ENCODE data around the gene LARGE1.

Gene LARGE1

DNA sequence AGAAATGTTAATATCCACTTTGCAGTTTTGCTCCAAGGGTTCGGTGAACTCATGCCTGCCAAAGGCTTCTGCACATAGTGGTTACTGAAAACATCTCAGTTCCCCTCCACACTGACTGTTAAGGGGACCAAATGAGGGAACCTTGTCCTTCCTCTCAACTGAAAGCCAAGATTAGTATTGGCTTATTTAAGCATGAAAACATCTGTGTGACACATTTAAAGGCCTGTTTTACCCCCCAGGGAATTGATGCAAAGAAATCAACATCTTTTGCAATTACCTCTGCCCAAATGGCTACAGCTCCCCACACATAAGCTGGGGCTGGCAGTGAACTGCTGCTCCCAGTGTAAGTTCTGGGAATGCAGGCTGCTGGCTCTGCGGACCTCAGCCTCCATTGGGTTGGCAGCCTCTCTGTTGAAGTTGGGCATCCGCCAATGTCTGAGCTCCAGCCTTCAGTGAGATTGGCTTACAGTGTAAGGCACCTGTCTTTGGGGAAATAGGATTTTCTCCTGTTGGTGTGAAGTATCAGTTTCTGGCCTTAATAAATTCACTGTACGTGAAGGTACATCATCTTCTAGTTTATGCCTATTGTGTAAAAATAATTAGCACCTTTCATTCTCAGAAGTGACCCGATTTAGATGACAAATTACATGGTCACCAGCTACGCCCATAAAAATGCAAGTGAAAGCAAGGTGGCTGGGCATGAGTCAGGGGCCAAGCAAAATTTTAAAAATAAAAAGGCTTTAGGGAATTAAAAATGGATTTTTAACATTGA, 648.7 kb downstream of the LARGE1 start:
- DNase-seq: no peak

DNA sequence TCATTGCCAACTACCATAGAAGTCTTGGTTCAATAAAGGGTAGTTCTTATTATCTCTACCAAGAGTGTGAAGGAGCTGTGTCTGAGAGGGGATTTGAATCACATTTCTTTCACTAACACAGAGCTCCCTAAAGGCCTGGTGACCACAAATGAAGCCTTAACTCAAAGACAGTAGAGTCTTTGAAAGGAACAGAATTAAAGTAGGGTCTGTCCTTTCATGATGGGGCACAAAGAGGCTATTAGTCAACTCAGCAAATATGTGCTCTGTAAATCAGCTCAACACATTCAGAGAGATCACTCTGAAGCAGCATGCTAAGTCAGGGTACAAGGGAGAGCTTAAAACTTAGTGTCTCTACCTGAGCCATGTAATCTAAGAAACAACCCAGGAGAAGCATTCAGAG, 649.7 kb downstream of the LARGE1 start:
- DNase-seq: no peak

DNA sequence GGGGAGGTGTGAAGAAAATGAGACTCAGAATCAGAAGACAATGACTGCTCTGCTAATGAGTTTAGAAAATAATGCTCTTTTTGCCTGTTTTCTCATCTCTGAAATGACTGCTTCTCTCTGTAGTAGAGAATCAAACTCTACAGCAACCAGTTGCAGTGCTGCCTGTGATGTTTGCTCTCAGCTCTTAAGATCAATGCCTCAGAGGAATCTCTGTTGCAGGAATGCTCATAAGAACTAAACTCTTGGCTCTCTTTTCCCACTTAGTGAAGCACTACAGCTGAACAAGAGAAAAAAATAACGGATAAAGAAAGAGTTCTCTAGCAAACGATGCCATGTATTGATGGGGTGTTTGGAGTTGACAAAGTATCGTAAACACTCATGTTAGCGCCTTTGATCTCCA, 658.6 kb downstream of the LARGE1 start:
- DNase-seq: no peak

DNA sequence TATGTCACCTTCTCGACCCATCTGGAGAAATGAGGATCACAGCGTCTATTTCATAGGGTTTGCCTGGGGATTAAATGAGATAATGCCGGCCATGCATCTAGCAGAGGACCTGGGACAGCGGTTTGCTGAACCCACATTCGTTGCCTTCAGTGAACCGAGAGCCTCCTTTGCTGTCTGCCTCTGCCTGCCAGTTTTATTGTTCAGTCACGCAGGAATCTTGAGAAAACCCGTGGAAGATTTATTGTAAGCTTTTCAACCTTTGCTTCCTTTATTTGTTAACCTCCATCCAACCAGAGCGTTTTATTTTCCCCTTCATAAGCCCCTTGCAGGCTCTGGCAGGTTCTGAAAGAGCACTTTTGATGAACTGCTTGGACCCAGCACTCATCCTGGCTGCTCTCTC, 659.8 kb downstream of the LARGE1 start:
- DNase-seq: no peak

DNA sequence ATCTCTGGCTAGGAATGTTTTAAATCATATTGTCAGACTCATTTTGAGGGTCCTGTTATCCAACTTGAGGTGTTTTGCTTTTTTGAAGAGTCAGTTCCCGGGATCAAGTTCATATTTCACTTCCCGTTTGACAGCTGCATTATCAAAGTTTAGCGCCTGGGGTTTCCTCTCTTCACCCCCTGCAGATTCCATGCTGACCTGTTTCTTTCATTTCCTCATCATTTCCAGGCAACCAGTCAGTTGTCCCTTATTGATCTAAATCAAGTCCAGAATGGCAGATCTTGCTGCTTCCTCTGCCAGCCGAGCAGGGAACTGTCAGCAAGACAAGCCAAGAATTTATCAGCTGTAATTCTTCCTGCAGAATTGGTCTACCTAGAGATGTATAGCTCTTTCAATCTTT, 664.5 kb downstream of the LARGE1 start:
- no peak for DNase-seq

DNA sequence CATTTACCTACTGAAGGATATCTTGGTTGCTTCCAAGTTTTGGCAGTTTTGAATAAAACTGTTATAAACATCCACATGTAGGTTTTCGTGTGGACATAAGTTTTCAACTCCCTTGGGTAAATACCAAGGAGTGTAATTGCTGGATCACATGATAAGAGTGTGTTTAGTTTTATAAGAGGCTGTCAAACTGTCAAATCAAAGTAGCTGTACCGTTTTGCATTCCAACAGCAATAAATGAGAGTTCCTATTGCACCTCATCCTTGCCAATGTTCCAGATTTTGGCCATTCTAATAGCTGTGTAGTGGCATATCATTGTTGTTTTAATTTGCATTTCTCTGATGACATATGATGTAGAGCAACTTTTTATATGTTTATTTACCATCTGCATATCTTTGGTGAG, 671.3 kb downstream of the LARGE1 start:
- no peak for DNase-seq

DNA sequence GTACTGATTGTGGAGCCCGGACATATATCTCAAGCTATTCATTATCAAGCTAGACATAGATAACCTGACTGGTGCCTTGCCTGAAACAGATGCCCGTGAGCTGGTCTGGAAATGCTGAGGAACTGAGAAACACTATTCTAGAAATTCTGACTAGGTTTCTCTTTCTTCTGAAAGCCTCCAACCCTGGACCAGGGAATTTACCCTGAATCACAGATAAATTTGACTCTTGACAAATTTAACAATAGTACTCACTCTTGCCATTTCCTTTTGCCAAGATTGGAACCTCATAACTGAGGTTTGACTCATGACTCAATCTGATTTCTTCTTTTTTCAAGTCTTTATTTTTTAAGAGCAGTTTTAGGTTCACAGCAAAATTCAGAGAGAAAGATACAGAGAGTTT, 672.5 kb downstream of the LARGE1 start:
- DNase-seq: no peak

DNA sequence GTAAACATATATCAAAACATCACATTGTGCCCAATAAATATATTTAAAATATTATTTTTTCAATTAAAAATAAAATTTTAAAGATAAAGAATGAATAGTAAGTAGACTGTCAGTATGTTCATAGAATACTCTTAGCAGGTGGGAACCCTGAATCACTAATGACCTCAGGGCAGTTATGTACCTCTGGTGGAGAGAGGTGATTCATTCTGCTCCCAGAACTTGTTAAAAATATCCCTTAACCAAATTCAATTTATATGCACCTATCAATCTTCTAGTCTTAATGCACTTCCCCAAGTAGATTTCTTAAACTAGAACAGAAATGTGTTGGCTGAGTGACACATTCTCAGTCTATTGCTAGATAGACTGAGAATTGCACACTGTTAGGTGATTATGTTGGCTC, 678.2 kb downstream of the LARGE1 start:
- no peak for DNase-seq

DNA sequence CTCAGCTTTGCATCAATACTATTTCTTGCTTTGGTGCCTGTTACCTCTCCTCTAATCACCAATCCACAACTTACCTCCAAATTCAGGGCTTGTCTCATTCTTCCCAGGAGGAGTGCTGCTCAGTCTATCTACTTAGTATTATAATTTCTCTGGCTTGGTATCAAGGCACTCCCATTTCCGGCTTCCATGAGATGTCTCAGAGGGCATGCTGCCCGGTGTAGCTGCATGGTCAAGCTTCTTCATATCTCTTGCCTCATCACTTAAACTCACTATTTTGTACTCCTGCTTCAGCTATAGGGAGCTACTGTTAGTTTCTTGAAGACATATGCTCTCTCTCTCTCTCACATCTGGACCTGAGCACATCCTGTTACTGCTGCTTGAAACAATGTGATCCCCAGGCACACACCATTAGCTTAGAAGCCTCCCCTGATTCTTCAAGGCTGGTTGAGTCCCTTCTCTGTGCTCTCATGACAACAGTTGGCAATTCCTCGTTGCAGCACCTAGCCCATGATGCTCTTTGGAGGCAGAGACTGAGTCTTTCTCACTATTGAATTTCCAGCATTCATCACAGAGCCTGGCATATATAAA, 679.3 kb downstream of the LARGE1 start:
- DNase-seq: no peak

DNA sequence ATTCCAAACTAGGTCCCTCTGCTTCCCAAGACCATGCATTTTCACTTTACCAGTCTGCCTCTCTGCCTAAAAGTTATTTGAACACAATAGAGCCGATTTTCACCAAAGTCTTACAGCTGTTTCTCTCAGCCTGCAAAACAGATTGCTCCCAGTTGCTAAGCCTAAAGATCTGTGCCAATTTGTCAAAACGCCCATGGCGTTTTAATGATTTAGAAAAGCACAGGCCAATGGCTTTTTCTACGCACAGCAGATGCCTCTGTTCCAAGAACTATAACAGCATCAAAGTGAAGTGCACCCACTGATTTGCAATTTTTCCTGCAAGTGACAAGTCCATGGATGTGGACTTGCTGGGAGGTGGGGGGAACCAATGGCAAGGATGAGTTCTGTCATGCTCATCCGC, 688.2 kb downstream of the LARGE1 start:
- DNase-seq: no peak

DNA sequence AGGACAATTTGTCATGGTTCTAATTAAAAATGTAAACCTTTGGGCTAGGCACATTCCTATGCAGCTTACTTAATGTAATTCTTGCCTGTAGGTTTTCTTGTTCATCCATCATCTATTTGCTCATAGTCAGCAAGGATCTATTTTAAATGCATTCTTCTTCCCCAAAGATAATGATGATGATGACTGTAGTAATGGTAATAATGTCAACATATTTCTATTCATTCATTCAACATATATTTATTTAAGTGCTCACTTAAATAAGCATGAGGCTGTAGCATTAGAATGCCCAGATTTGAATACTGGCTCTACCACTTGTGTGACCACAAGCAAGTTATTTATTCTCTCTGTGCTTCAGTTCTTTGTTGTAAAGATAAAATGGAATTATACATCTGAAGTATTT, 692.5 kb downstream of the LARGE1 start:
- DNase-seq: no peak

DNA sequence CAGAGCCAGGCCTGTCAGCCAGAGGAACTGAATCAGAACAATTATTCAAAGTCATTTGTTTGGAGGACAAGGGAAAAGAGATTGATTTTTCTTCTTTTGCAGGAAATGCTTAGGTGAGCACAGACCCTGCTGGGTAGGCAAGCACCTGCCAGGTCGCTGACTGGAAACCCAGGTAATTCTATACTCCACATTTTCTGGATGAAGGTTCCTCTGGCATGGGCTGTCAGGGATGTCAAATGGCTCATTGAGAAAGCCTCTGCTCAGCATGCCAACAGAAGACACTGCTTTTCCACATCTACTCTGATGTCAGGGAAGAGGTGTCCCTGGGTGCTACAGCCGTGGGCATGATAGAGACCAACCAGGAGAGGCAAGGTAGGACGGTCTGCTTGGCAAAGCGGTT, 695.4 kb downstream of the LARGE1 start:
- DNase-seq: no peak

Measured in CD4-positive, alpha-beta T cell treated with Interleukin-12 subunit alpha and Interleukin-12 subunit beta, for 1 hour (primary cell).